Midbrain (tissue), 1 donor: Measurements from ENCODE around the gene ARMC9.
"Not testable (repeated sequence)": the region's sequence is repeated elsewhere in the genome, so short reads cannot be mapped to it uniquely, and the experiment has no call there.

Source experiments
- DNase-seq: peaks from one replicate; lab custom pipeline; 2025; lab: John Stamatoyannopoulos, UW

The ARMC9 gene

GRCh38 chr2:231287696-231288095 lies 89.3 kb downstream of the ARMC9 start:
- DNase-seq = no peak

GRCh38 chr2:231288590-231288989 lies 90.2 kb downstream of the ARMC9 start:
- no peak for DNase-seq

DNA sequence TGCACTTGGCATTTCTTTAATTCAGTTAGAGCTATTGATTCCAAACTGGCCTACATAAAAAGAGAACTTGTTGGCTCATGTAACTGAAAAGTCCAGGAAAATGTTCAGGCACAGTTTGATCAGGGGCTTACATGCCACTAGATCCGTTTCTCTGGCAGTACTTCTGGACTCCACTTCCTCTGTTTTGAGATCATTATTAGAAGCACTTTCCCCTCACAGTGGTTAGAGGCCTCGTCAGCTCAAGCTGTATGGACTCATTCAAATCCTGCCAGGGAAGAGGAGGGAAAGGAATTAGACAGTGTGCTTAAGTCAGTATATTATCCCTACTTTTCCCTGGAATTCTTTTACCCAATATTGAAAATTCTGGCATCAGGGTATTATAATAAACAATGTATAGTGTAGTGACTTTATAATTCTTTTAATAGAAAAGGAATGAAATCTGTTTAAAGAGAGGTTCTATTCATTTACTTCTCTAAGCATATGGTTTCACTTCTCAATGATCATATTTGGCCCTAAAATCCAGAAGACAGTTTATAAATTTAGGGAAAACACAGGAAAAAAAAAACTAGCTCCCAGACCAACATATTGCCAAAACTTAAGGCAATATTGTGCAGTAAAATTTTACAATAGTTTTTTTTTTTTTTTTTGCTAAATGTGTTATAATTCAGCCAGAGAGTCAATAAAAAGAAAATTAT lies 92.0 kb downstream of the ARMC9 start:
- DNase-seq = peak; percentile 1

DNA sequence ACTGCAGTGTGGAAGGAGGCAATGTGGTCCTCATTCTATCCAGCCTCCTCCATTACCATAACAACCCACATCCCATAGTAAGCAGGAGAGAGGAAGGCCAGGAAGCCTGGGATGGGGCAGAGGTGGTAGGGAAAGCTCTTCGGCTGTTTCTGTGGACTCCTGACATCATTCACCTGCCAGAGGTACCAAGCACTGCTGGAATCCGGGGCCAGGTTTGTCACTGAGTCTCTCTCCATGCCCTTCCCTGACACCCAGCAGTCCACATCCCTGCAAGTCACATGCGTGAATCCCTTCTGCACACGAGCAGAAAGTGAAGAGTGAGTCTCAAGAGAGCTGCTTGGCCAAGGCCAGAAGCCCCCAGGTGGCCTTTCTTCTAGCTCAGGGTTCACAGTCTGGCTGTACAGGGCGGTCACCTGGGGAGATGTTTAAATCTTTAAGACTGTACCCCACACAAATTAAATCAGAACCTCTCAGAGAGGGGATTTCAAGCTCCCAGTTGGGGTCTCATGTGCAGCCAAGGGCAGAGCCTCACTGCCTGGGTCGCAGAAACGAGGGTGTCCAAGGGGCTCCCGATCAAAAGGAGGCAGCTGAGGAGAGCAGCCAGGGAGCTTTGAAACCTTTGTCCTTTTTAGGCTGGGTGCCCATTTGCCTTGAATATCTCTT lies 94.2 kb downstream of the ARMC9 start:
- DNase-seq = no peak

DNA sequence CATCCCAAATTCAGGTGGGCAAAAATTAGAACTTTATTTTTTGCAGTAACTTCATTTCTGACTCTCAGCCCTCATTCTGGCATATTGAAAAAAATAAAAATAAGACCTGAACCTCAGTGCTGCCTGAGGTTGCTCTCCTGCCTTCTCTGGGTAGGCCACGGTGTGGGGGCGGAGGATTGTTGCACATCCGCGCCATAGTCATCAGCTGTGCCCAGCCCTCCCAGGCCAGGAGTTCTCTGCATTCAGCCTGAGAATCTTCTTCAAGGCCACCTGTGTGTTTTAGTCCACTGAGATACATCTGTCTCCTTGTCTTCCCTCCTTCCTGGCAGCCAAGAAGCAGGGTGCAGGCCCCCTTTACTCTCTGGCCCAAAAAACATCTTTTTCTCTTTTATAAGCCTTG lies 94.7 kb downstream of the ARMC9 start:
- DNase-seq = no peak

GRCh38 chr2:231294116-231294515 lies 95.7 kb downstream of the ARMC9 start:
- DNase-seq = no peak

DNA sequence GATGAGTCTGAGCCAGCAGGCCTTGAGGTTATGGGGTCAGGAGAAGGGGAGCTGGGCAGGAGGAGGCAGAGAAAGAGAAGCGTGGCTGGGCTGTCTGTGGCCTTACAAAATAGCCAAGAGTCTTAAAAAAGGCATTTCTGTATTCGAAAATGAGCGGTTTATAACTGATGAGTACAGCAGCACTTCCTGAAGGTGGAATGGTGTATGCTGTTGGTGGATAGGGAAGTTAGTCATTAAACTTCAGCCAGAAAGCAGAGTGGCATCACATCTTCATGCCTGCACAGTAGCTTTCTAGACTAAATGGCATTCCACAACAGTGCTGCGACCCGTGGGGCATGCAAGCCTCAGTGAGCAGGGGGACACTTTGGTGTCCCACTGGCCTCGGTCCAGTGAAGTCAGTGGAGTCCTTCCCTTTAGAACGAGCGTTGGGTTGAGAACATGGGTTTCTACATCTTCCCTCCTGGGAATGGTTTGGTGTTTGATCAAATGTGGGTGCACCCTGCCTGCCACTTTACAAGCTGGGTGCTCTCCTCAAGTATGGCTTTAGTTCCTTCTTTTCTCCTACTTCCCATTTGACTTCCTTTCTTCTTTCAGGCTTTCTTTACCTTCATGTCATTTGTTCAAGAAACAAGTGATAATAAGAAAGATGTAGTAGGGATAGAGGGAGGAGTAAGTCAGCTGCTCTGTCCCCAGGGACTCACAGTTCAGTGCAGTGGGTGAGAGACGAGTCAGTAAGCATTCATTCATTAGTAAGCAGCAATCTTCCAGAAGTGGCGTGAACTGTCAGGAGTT lies 96.3 kb downstream of the ARMC9 start:
- no peak for DNase-seq

- DNase-seq = no peak
Measured at GRCh38 chr2:231295363-231295655, 96.9 kb downstream of the ARMC9 start.

DNA sequence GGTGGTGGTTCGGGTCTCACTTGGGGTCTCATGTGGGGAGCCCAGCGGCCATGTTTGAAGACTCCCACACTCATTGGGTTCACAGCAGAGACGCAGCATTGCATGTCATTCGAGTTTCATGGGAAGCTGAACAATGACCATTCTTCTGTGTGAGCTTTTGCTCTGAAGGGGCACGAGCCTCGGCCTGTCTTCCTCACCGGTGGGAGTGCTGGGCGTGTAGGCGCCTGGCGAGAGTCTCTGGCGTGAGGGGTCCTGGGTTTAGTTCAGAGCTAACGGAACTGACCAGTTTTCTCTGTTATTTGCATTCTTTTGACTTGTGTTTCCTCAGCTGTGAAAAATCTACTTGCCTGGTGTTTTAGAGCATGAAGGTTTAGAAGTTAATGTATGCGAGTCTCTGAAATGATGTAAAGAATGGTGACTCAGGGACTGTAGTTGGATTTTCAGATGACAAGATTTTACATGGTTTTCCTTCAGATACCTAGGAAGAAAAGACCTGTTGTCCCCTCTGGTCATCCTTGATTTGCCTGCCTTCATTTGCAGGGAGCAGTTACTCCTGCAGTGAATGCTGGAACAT lies 98.1 kb downstream of the ARMC9 start:
- DNase-seq = no peak

DNA sequence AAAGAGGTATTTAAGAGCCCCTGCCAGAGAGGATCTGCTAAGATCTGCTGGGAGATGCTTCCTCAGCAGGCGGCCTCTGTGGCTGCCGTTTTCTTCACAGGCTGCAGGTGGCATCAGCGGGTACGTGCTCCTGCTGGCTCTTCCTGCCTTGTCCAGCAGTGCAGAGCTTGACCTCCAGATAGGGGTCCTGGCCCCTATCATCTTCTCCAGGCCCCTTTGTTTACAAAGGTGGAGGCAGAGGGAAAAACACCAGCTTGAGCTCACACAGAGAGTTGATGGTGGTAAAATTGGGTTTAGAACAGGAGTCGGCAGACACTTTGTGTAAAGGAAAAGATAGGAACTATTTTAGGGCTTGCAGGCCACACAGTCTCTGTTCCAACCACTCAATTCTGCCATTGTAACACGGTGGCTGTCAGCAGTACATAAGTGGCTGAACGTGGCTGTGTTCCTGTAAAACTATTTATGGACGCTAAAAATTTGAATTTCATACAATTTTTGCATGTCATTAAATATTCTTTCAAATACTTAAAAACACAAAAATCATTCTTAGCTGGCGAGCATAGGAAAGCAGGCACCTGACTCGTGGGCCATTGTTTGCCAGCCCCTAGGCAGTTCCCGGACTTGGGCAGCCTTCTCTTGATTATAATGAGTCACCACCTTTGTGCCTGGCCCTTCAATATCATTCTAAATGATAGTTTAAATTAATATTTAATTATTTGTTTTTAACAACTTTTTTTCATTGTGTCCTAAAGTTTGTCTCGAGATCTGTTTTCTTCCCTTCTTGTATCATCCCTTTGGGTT lies 98.9 kb downstream of the ARMC9 start:
- peak; percentile 67 for DNase-seq

DNA sequence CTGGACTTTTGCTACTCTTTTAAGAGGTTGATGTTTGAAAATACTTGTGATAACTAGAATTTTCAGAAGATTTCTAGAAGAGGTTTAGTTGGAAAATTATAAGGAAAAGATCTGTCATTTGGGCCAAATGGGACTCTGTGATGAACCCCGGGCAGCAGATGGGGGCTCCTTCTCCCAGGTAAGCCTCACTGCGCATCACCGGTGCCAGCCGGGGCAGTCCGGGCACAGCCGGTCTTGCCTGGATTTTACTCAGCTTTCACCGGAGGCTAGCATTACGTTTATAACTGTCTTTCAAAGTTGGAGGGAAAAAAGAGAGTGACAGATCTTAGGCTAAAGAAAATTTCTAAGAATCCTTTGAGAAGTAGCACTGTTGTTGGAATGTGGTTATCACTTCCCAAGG lies 99.7 kb downstream of the ARMC9 start:
- DNase-seq = no peak

GRCh38 chr2:231299267-231299666 lies 100.8 kb downstream of the ARMC9 start:
- DNase-seq = peak; percentile 13

DNA sequence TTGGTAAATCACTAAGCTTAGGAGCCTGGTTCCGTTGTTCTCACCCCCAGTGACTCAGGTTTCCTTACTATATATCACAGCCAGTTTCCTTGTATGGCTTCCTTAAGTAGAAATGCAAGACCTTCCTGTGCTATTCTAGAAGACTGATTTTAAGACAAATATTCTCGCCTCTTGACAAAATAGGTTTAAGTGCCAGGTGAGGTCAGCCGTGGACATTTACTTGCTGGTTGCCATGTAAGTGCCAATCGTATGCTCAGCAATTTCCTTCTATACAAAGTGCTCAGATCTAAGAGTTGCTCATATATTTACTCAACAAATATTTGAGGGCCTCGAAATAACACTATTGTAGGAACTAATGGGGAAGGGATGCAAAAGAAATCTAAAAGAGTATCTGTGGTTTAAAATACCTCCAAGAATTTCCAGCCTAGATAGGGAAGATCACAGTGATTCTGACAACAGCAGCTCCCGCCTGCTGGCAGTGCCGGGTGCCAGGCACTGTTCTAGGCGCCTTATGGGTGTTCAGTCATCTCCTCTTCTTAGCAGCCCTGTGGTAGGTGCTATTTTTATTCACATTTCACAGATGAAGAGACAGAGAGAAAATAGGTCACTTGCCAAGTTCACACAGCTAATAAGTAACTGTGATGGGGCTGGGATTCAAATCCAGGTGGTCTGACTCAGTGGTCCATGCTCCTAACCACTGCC lies 101.7 kb downstream of the ARMC9 start:
- no peak for DNase-seq

- DNase-seq = no peak
Measured at GRCh38 chr2:231300722-231301076, 102.3 kb downstream of the ARMC9 start.

- DNase-seq = not testable (repeated sequence)
Measured at GRCh38 chr2:231304259-231304658, 105.8 kb downstream of the ARMC9 start.

DNA sequence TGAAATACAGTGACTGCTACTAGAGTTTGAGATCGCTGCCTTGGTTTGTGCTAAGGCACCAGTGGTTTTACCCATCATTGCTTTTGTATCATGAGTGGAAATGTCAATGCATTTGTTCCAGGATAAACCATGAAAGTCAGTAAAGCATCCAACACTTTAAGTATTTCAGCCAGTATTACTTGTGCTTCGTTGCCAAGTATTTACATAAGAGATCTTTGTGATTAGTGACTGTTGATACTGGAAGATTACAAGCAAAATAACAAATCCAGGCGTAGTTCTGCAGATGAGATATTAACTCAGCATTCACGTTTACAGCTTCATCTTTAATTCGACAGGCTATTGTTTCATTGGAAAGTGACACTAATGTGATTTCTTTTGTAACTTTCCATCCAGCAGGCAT lies 106.8 kb downstream of the ARMC9 start:
- no peak for DNase-seq

DNA sequence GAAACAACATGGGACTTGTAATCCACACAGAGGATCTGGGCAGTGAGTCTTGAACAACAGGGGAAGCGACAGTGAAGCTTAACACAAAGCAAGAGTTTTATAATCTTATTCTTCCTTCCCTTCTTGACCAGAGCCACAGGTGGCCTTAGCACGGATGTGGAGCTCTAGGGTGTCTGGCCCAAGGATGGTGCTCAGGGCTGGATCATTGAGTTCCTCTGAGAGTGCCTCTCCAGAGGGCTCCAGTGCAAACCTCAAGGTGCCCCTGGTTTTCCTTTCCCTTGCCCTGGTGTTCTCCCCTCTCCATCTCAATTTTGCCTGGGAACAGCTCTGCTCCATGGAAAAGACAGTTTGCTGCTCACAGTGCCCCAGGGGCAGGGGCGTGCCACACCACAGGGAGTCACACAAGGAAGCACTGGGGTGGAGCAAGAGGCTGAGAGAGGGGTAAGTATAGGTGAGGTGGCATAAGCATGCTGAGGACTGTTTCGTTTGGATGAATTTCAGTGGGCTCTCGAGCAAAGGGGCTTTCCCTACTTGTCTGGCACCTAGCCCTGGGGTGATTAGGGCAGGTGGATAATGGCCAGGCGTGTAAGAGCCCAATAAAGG lies 108.5 kb downstream of the ARMC9 start:
- DNase-seq = no peak

GRCh38 chr2:231308219-231308618 lies 109.8 kb downstream of the ARMC9 start:
- no peak for DNase-seq

GRCh38 chr2:231308631-231309428 lies 110.4 kb downstream of the ARMC9 start:
- peak; percentile 3 for DNase-seq

GRCh38 chr2:231312066-231312465 lies 113.6 kb downstream of the ARMC9 start:
- DNase-seq = no peak
